Calu3 (cell line): ENCODE measurements around the gene ITPK1. TPM values are rescaled to one million over a fixed set of nuclear protein-coding genes. Genes with fewer than 3 reads are reported as not detected.

Source experiments
- BruUV-seq: library from RNA; stranded (reverse); fragments of 400-500 nt; replicated peaks from 2 replicates; lab custom pipeline; 2021; lab: Mats Ljungman, UMichigan
- CTCF ChIA-PET: fragments of 300-600 bp; sonication (Branson Sonifier 250); formaldehyde crosslinking; loops from one replicate; lab custom pipeline; 2022; ENCODE audit warnings: antibody characterized with exemption; lab: Charles Lee
- DNase-seq: peaks from one replicate; pipeline ENCODE4 v3.0.0; 2022
- H3K27ac Mint-ChIP-seq: one replicate; pipeline ENCODE4 v1.8.0; 2022; ENCODE audit warnings: mixed read lengths; ENCODE audit not compliant: unreplicated experiment
- H3K27me3 Mint-ChIP-seq: one replicate; pipeline ENCODE4 v1.8.0; 2022; ENCODE audit warnings: mixed read lengths; ENCODE audit not compliant: unreplicated experiment
- H3K36me3 Mint-ChIP-seq: one replicate; pipeline ENCODE4 v1.8.0; 2022; ENCODE audit warnings: mild to moderate bottlenecking, moderate library complexity, mixed read lengths; ENCODE audit not compliant: insufficient read depth, unreplicated experiment
- H3K4me1 Mint-ChIP-seq: one replicate; pipeline ENCODE4 v1.8.0; 2022; ENCODE audit warnings: mild to moderate bottlenecking, low read depth, mixed read lengths; ENCODE audit not compliant: unreplicated experiment
- H3K4me3 Mint-ChIP-seq: one replicate; pipeline ENCODE4 v1.8.0; 2022; ENCODE audit warnings: mild to moderate bottlenecking, low read depth, moderate library complexity, mixed read lengths; ENCODE audit not compliant: unreplicated experiment
- H3K9me3 Mint-ChIP-seq: one replicate; pipeline ENCODE4 v1.8.0; 2022; ENCODE audit warnings: low read depth, mixed read lengths; ENCODE audit not compliant: unreplicated experiment
- CTCF ChIP-seq: fragments of 200-600 bp; IDR thresholded peaks from one replicate; pipeline ENCODE4 v1.8.0; 2022; ENCODE audit warnings: antibody characterized with exemption; ENCODE audit not compliant: unreplicated experiment
- intact Hi-C: fragments of 100-400 bp; cut with micrococcal nuclease; formaldehyde crosslinking; loops from one replicate; pipeline ENCODE4 v1.10.0; 2022; ENCODE audit not compliant: unreplicated experiment
- total RNA-seq: library from RNA; stranded (reverse); gene quantifications from 2 replicates; pipeline ENCODE4 v1.2.3, GENCODE V29; 2022

Gene ITPK1
- total RNA-seq, 1 experiment from 2014 or later: 94.3 TPM

DNA sequence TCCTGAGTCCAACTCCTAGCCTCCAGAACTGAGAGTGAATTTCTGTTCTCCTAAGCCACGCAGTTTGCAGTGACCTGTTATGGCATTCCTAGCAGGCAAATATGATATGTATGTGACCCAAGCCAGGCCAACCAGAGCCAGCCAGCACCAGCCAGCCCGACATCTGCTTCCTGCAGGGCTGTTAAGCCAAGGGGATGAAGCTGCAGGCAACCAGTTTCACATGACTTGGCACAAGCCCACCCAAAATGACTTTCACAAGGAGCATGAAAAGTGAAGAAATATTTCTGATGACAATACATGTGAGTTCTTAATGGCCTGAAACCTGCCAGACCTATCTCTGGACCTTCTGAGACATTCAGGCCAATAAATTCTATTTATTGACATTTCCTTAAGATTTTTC lies 68.1 kb downstream of the ITPK1 start:
- Mint-ChIP-seq H3K4me1 (peaks cover 62% of the 10 kb centered on the region), H3K9me3 (no peaks in the 10 kb centered on the region), H3K27me3 (no peaks in the 10 kb centered on the region), H3K36me3 (peaks cover 37% of the 10 kb centered on the region), H3K27ac (no peak overlapping the region), H3K4me3 (no peak overlapping the region)
- no peak for DNase-seq
- CTCF ChIA-PET: no interaction called here
- intact Hi-C loops: loop anchor here (5.0 kb wide), 1 partner anchor 100 kb away; no protein-coding TSS in a partner anchor
- TF ChIP-seq CTCF: no peak
- no TSS peak for BruUV-seq

GRCh38 chr14:93047157-93047556 lies 68.6 kb downstream of the ITPK1 start:
- no peaks in the 10 kb centered on the region for H3K9me3 Mint-ChIP-seq
- no TSS peak for BruUV-seq

DNA sequence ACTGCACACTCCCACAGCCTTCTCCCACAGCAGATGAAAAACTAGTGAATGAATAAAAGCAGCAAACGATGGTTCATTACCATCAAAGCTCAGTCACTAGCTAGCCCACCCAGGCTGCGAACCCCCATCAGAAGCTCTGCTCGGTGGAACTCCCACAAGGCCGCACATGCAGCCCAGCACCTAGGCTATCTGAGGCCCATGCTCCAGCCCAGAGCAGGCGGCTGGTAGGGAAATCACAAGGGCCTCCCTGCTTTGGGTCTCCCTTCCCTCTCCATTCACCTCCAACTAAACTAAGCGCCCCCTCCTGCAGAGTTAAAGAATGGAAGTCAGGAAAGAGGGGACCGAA lies 69.0 kb downstream of the ITPK1 start:
- no peak for TF ChIP-seq CTCF
- no peak for DNase-seq
- CTCF ChIA-PET: no interaction called here
- BruUV-seq: no TSS peak
- Mint-ChIP-seq H3K36me3 (peaks cover 37% of the 10 kb centered on the region), H3K4me3 (no peak overlapping the region), H3K4me1 (peaks cover 72% of the 10 kb centered on the region), H3K27me3 (no peaks in the 10 kb centered on the region), H3K9me3 (no peaks in the 10 kb centered on the region), H3K27ac (peak overlapping the region; percentile 88)
- intact Hi-C loops: loop anchor here (5.0 kb wide), 1 partner anchor 99 kb away; no protein-coding TSS in a partner anchor

More at GRCh38 chr14:93047157-93047556, 68.6 kb downstream of the ITPK1 start:
- intact Hi-C loops: loop anchor here (5.0 kb wide), 1 partner anchor 100 kb away; no protein-coding TSS in a partner anchor
- no peak overlapping the region for H3K4me3 Mint-ChIP-seq
- H3K4me1 Mint-ChIP-seq: peaks cover 67% of the 10 kb centered on the region
- H3K27me3 Mint-ChIP-seq: no peaks in the 10 kb centered on the region
- TF ChIP-seq CTCF: no peak
- no peak overlapping the region for H3K27ac Mint-ChIP-seq
- CTCF ChIA-PET: no interaction called here
- no peak for DNase-seq
- H3K36me3 Mint-ChIP-seq: peaks cover 37% of the 10 kb centered on the region

- Mint-ChIP-seq H3K9me3 (no peaks in the 10 kb centered on the region), H3K4me3 (peak overlapping the region; percentile 50), H3K4me1 (peaks cover 77% of the 10 kb centered on the region), H3K27ac (peak overlapping the region; percentile 88), H3K36me3 (peaks cover 37% of the 10 kb centered on the region), H3K27me3 (no peaks in the 10 kb centered on the region)
- peak; percentile 60 for DNase-seq
- no TSS peak for BruUV-seq
- no peak for TF ChIP-seq CTCF
- intact Hi-C loops: loop anchor here (2.0 to 5.0 kb wide), 3 partner anchors 27 to 99 kb away; no protein-coding TSS in a partner anchor
- CTCF ChIA-PET: no interaction called here
Measured at GRCh38 chr14:93045965-93046704, 69.6 kb downstream of the ITPK1 start.
